Fibroblast of the aortic adventitia (primary cell): ENCODE results near the gene ADD1. TPM values are rescaled to one million over a fixed set of nuclear protein-coding genes. Genes with fewer than 3 reads are reported as not detected.
A peak's percentile ranks its signal among the peaks of the same experiment; 100 is the strongest.

Experiments
- DNase-seq: peaks from one replicate; pipeline ENCODE4 v3.0.0-alpha.2; 2010; ENCODE audit warnings: low read depth
- H3K4me3 ChIP-seq: 2 replicates; pipeline ENCODE4 v1.5.1; 2011; ENCODE audit warnings: low read depth, mild to moderate bottlenecking, control low read depth, low read length, moderate library complexity
- total RNA-seq: library from RNA; depleted of rRNA; stranded (reverse); fragments of >200 nt; gene quantifications from 2 replicates; pipeline ENCODE4 v1.2.3, GENCODE V29; 2012; ENCODE audit warnings: low replicate concordance
- TF ChIP-seq, protein P1 (sequence below): IDR thresholded peaks from 2 replicates; pipeline ENCODE4 v1.5.1; 2011; ENCODE audit warnings: mild to moderate bottlenecking, low read length, control low read depth, inconsistent platforms; ENCODE audit not compliant: insufficient read depth

Gene ADD1
- total RNA-seq, 1 donor: 168 TPM

- no peak for DNase-seq
- H3K4me3 ChIP-seq: peak overlapping the region; percentile 88
- TF ChIP-seq, protein P1, sequence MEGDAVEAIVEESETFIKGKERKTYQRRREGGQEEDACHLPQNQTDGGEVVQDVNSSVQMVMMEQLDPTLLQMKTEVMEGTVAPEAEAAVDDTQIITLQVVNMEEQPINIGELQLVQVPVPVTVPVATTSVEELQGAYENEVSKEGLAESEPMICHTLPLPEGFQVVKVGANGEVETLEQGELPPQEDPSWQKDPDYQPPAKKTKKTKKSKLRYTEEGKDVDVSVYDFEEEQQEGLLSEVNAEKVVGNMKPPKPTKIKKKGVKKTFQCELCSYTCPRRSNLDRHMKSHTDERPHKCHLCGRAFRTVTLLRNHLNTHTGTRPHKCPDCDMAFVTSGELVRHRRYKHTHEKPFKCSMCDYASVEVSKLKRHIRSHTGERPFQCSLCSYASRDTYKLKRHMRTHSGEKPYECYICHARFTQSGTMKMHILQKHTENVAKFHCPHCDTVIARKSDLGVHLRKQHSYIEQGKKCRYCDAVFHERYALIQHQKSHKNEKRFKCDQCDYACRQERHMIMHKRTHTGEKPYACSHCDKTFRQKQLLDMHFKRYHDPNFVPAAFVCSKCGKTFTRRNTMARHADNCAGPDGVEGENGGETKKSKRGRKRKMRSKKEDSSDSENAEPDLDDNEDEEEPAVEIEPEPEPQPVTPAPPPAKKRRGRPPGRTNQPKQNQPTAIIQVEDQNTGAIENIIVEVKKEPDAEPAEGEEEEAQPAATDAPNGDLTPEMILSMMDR: no peak
Observed at GRCh38 chr4:2964706-2965258, 121.1 kb downstream of the ADD1 start.

DNA sequence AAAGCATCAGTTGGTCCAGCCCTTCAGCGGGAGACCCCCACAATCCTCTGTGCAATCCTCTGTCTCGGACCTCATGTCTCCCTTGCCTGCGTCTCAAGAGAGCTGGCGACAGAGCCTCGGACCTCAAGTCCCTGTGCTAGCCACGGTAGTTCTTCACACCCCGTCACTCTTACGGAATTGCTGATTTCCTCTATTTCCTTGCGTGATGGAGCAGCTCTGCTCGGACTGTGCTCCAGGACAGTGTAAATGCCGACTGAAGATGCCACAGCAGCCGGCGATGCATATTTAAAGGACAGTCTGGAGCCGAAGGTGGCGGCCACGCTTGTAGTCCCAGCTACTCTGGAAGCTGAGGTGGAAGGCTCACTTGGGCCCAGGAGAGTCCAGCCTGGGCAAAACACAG is 121.6 kb downstream of the ADD1 start:
- H3K4me3 ChIP-seq: no peak overlapping the region
- DNase-seq: no peak
- TF ChIP-seq, protein P1: no peak

DNA sequence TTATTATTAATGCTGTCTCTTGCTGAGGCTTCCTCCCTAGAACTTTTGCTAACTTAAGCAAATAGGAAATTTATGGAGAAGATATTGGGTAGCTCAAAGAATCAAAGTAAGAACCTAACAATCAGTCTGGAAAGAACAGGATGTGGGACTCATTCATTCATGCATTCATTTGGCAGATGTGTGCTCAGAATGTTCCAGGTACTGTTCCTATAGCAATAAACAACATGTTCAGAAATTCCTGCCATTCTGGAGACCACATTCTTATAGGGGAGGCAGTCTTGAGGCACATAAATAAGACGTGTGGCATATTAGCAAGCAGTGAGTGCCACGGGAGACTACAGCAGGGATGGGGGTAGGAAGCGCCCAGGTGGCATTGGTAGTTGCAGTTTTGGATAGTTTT is 124.7 kb downstream of the ADD1 start:
- H3K4me3 ChIP-seq: no peak overlapping the region
- TF ChIP-seq, protein P1: no peak
- no peak for DNase-seq

- no peak overlapping the region for H3K4me3 ChIP-seq
- TF ChIP-seq, protein P1: no peak
- DNase-seq: no peak
Observed at GRCh38 chr4:2971275-2971674, 127.6 kb downstream of the ADD1 start.

GRCh38 chr4:2977211-2978088 is 133.8 kb downstream of the ADD1 start:
- no peak overlapping the region for H3K4me3 ChIP-seq
- peak; percentile 25 for DNase-seq
- TF ChIP-seq, protein P1: no peak

Other genes starting within 250 kb of the ADD1 start
- gene TNIP2, start 87.5 kb upstream of the ADD1 start, total RNA-seq: 31.5 and 65.7 TPM in 2 replicates
- 30.7 and 30.8 TPM in 2 replicates for gene SH3BP2, start 50.8 kb upstream of the ADD1 start, total RNA-seq
- 25.6 and 46.7 TPM in 2 replicates for gene NOP14, start 119.6 kb downstream of the ADD1 start, total RNA-seq
- gene GRK4, start 119.7 kb downstream of the ADD1 start, total RNA-seq: 8.6 and 16.5 TPM in 2 replicates
- not detected in 2 replicates for gene HTT-AS, start 230.7 kb downstream of the ADD1 start, total RNA-seq
- 33.2 and 49.9 TPM in 2 replicates for gene HTT, start 230.8 kb downstream of the ADD1 start, total RNA-seq